Heart left ventricle (tissue), 13 donors: ENCODE measurements around the gene POU2AF2.

Source experiments
- CTCF ChIP-seq, 12 donors: fragments of 200-600 bp; sonication (generic) in 4 of 12; IDR thresholded peaks; one replicate each; pipeline versions ENCODE4 v1.5.0 to v1.8.0; 2018 to 2022; ENCODE audit warnings: antibody characterized with exemption in 12 of 12, mild to moderate bottlenecking in 5 of 12
- POLR2A ChIP-seq, 2 donors: fragments of 450-650 bp; IDR thresholded peaks; one replicate each; pipeline ENCODE4 v1.6.1; 2017; ENCODE audit warnings: antibody characterized with exemption in 2 of 2, mild to moderate bottlenecking in 2 of 2, moderate library complexity in 2 of 2
- donor health status: ischemic (EF 13 %, LVEDD 7.1; RV severe dilation, severe dysfunction).
- donor health status: DM: no; HTN: yes; CAD: no.
- donor health status: DM: no; HTN: no; CAD: no.
- donor health status: ischemic (EF 25% LVEDD 6.9; RV normal size, moderate dysfunction).
- donor health status: ischemic (EF 25% LVEDD 5.7; RV mildly dilated, moderate dysfunction).
- donor health status: ischemic (EF 35%, LVEDD 5.7; RV mildly dilated, moderate dysfunction).
- donor health status: nonischemic (EF 11% LVEDD 7.7; RV severe dilation, severe dysfunction).
- donor health status: DM: yes; HTN: yes; CAD: no.
- donor health status: PGD.
- donor health status: ischemic (EF 29% LVEDD 5.4; RV normal size, mild dysfunction).
- donor health status: nonischemic (EF 23%, LVEDD 6.1; RV moderate dilation, normal function).

DNA sequence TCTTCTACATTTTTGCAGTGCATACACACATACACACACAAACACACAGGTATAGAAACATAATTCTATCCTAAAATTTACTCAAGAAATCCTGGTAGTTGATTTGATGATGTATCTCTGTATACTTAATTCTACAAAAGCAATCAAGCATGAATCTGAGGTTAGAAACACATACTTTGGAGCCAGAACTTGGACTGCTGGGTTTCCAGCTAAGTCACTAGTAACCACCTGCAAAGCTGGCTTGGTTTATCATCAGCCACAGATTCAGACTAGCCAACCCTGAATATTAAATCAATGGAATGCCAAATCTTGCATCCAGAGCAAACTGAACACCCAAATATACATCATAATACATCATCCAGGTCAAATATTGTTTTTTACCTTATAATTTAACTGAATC is 24.8 kb upstream of the POU2AF2 start:
- TF ChIP-seq CTCF (IDR thresholded peaks at IDR 0.05) = no peak
- no peak for TF ChIP-seq POLR2A (IDR thresholded peaks at IDR 0.05)
